HG03060 (cell line): ENCODE data around the gene SELENOH.
A peak's percentile ranks its signal among the peaks of the same experiment; 100 is the strongest.

ENCODE experiments used
- ATAC-seq: cut with Tn5 transposase; IDR thresholded peaks from one replicate; pipeline ENCODE4 v1.9.1; 2021; ENCODE audit warnings: low read depth, moderate number of reproducible peaks; ENCODE audit not compliant: unreplicated experiment

SELENOH gene

GRCh38 chr11:57778318-57779037 lies 37.2 kb downstream of the SELENOH start:
- no peak for ATAC-seq

- ATAC-seq: no peak
These were observed 38.0 kb downstream of the SELENOH start for GRCh38 chr11:57779276-57779675.

- no peak for ATAC-seq
These were observed 40.2 kb downstream of the SELENOH start for GRCh38 chr11:57781529-57781943.

- no peak for ATAC-seq
These were observed 43.8 kb downstream of the SELENOH start for GRCh38 chr11:57785072-57785471.

GRCh38 chr11:57786436-57786835 lies 45.1 kb downstream of the SELENOH start:
- ATAC-seq: no peak

GRCh38 chr11:57787006-57787604 lies 45.8 kb downstream of the SELENOH start:
- ATAC-seq: no peak

GRCh38 chr11:57787920-57788702 lies 46.8 kb downstream of the SELENOH start:
- ATAC-seq: no peak

GRCh38 chr11:57788703-57789088 lies 47.4 kb downstream of the SELENOH start:
- no peak for ATAC-seq

- ATAC-seq: no peak
These were observed 50.2 kb downstream of the SELENOH start for GRCh38 chr11:57791321-57792059.

GRCh38 chr11:57792060-57792541 lies 50.8 kb downstream of the SELENOH start:
- peak; percentile 92 for ATAC-seq

GRCh38 chr11:57792870-57793269 lies 51.6 kb downstream of the SELENOH start:
- ATAC-seq: no peak
